Activated B cell treated with CpG ODN at 0.5 μM for 24 hours (primary cell): ENCODE data around the gene SLC7A11. TPM values are rescaled to one million over a fixed set of nuclear protein-coding genes. Genes with fewer than 3 reads are reported as not detected.
"Not testable (repeated sequence)": the region's sequence is repeated elsewhere in the genome, so short reads cannot be mapped to it uniquely, and the experiment has no call there.

Source experiments
- ATAC-seq: fragments of 200-7000 bp; cut with Tn5 transposase; one replicate; pipeline ENCODE4 v1.10.0; 2021; ENCODE audit warnings: low read depth, mild to moderate bottlenecking, moderate library complexity
- CTCF ChIA-PET: fragments of 350-600 bp; sonication (Branson Sonifier 250); formaldehyde crosslinking; loops from one replicate; lab custom pipeline; 2021; ENCODE audit warnings: antibody characterized with exemption; lab: Charles Lee
- POLR2A ChIA-PET: fragments of 350-600 bp; sonication (Branson Sonifier 250); formaldehyde crosslinking; loops from one replicate; lab custom pipeline; 2021; ENCODE audit warnings: antibody characterized with exemption; lab: Charles Lee
- DNase-seq: peaks from one replicate; pipeline ENCODE4 v3.0.0; 2022
- H3K27ac Mint-ChIP-seq: one replicate; pipeline ENCODE4 v1.8.0; 2020; ENCODE audit warnings: mixed read lengths
- H3K27me3 Mint-ChIP-seq: one replicate; pipeline ENCODE4 v1.8.0; 2021; ENCODE audit warnings: mixed read lengths
- H3K36me3 Mint-ChIP-seq: one replicate; pipeline ENCODE4 v1.8.0; 2021; ENCODE audit warnings: low read depth, mixed read lengths
- H3K4me1 Mint-ChIP-seq: one replicate; pipeline ENCODE4 v1.8.0; 2021; ENCODE audit warnings: mixed read lengths
- H3K4me3 Mint-ChIP-seq: one replicate; pipeline ENCODE4 v1.8.0; 2020; ENCODE audit warnings: mild to moderate bottlenecking, mixed read lengths
- H3K9me3 Mint-ChIP-seq: one replicate; pipeline ENCODE4 v1.8.0; 2020; ENCODE audit warnings: mixed read lengths
- intact Hi-C: fragments of 100-400 bp; cut with micrococcal nuclease; formaldehyde crosslinking; loops from one replicate; pipeline ENCODE4 v1.15.1; 2024
- total RNA-seq: library from RNA; stranded (reverse); gene quantifications from 2 replicates; pipeline ENCODE4 v1.2.3, GENCODE V29; 2022
- TF ChIP-seq, protein P1 (sequence below): fragments of 200-600 bp; IDR thresholded peaks from one replicate; pipeline ENCODE4 v1.8.0; 2022; ENCODE audit warnings: antibody characterized with exemption, mild to moderate bottlenecking

SLC7A11 gene
- total RNA-seq, 1 donor from 2014 or later = 1.4 TPM

- intact Hi-C loops = no loop called here
- TF ChIP-seq, protein P1, sequence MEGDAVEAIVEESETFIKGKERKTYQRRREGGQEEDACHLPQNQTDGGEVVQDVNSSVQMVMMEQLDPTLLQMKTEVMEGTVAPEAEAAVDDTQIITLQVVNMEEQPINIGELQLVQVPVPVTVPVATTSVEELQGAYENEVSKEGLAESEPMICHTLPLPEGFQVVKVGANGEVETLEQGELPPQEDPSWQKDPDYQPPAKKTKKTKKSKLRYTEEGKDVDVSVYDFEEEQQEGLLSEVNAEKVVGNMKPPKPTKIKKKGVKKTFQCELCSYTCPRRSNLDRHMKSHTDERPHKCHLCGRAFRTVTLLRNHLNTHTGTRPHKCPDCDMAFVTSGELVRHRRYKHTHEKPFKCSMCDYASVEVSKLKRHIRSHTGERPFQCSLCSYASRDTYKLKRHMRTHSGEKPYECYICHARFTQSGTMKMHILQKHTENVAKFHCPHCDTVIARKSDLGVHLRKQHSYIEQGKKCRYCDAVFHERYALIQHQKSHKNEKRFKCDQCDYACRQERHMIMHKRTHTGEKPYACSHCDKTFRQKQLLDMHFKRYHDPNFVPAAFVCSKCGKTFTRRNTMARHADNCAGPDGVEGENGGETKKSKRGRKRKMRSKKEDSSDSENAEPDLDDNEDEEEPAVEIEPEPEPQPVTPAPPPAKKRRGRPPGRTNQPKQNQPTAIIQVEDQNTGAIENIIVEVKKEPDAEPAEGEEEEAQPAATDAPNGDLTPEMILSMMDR = no peak
- peaks cover 5% of the 10 kb centered on the region for H3K27me3 Mint-ChIP-seq
- H3K4me1 Mint-ChIP-seq = no peaks in the 10 kb centered on the region
- H3K9me3 Mint-ChIP-seq = no peaks in the 10 kb centered on the region
- ATAC-seq (no peak), DNase-seq (no peak)
- no peak overlapping the region for H3K27ac Mint-ChIP-seq
- ChIA-PET CTCF (no interaction called here), POLR2A (no interaction called here)
- no peaks in the 10 kb centered on the region for H3K36me3 Mint-ChIP-seq
- no peak overlapping the region for H3K4me3 Mint-ChIP-seq
Observed at GRCh38 chr4:138218976-138219375, 23.2 kb downstream of the SLC7A11 start.

DNA sequence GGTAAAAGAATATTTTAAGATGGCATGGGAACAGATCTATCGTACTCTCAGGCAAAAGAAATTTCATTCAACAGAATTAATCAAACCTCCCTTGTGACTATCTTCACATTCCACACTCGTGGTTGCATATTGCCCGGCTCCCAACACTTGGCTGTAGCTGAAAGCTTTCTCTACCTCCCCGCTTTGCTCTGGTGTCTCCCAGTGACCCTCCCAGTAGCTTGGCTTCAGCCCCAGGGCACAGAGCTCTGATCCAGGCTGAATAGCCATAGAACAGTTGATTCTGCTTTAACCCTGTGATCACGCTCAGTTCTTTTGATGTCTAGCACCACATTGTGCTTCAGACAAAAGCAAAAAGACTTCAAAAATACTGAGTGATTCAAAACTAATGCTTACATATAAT, 24.6 kb downstream of the SLC7A11 start:
- Mint-ChIP-seq H3K9me3 (no peaks in the 10 kb centered on the region), H3K27me3 (peaks cover 3% of the 10 kb centered on the region), H3K36me3 (no peaks in the 10 kb centered on the region), H3K4me1 (no peaks in the 10 kb centered on the region), H3K27ac (no peak overlapping the region), H3K4me3 (no peak overlapping the region)
- intact Hi-C loops = no loop called here
- DNase-seq (no peak), ATAC-seq (no peak)
- ChIA-PET POLR2A (no interaction called here), CTCF (no interaction called here)
- TF ChIP-seq, protein P1 = no peak

DNA sequence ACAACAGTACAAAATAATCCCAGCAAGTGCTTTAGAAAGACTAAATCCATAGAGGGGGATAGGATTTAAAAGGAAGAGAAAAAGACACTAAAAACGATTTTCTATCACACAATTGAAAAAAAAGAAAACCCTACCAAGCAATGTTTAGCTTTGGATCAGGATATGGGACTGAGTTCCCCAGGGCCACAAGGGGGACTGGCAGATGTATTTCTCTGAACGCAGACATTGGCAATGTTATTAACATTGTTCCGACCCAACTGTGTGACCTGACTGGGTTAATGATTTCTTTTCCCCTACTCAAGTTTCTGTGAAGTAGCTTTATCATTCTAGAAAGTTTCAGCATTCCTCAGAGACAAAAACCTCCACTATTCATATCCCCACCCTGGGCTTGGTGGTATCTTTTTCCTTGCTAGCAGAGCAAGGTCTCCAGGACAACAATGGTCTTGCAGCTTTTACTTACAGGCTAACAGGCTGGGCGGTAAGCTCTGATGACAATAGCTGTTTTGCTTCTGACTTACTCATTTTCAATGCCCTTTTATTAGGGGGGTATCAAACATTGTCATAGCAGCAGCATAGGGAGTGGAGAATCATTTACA, 25.8 kb downstream of the SLC7A11 start:
- TF ChIP-seq, protein P1 = no peak
- Mint-ChIP-seq H3K27ac (no peak overlapping the region), H3K27me3 (peaks cover 3% of the 10 kb centered on the region), H3K4me3 (no peak overlapping the region), H3K4me1 (no peaks in the 10 kb centered on the region), H3K36me3 (no peaks in the 10 kb centered on the region), H3K9me3 (no peaks in the 10 kb centered on the region)
- CTCF ChIA-PET = no interaction called here
- intact Hi-C loops = no loop called here
- no peak for ATAC-seq
- POLR2A ChIA-PET = no interaction called here
- DNase-seq = no peak

GRCh38 chr4:138210576-138210975, 31.6 kb downstream of the SLC7A11 start:
- H3K4me1 Mint-ChIP-seq, H3K4me3 Mint-ChIP-seq, ATAC-seq, CTCF ChIA-PET, H3K9me3 Mint-ChIP-seq, DNase-seq, H3K27ac Mint-ChIP-seq, POLR2A ChIA-PET, H3K36me3 Mint-ChIP-seq, H3K27me3 Mint-ChIP-seq, intact Hi-C loops: not testable (repeated sequence)

- peaks cover 3% of the 10 kb centered on the region for H3K27me3 Mint-ChIP-seq
- H3K9me3 Mint-ChIP-seq = peaks cover 4% of the 10 kb centered on the region
- ATAC-seq (no peak), DNase-seq (no peak)
- no peak overlapping the region for H3K4me3 Mint-ChIP-seq
- H3K4me1 Mint-ChIP-seq = no peaks in the 10 kb centered on the region
- TF ChIP-seq, protein P1 = no peak
- intact Hi-C loops = no loop called here
- ChIA-PET CTCF (no interaction called here), POLR2A (no interaction called here)
- no peak overlapping the region for H3K27ac Mint-ChIP-seq
- H3K36me3 Mint-ChIP-seq = no peaks in the 10 kb centered on the region
Observed at GRCh38 chr4:138209094-138209493, 33.1 kb downstream of the SLC7A11 start.
